ENCODE measurements around the gene UCN.
A peak's percentile ranks its signal among the peaks of the same experiment; 100 is the strongest.

Gene UCN

GRCh38 chr2:27262379-27263286, 45.6 kb downstream of the UCN start, which contains the start of gene SLC30A3:
SLC30A3 (minus strand) TSS chr2:27263047; CDS start chr2:27262906, 141 bp downstream.
- DNase-seq (ENCODE audit: low read depth in 2 of 3, low spot score in 1 of 3), result peak; percentile 51 to 73 (median 54)

- no peak for DNase-seq (ENCODE audit: low read depth in 2 of 3, low spot score in 1 of 3)
Observed at GRCh38 chr2:27261926-27262298, 46.3 kb downstream of the UCN start.

- no peak for DNase-seq (ENCODE audit: low read depth in 2 of 3, low spot score in 1 of 3)
Observed at GRCh38 chr2:27261241-27261925, 46.9 kb downstream of the UCN start.

- DNase-seq (ENCODE audit: low read depth in 2 of 3, low spot score in 1 of 3), result no peak
Observed at GRCh38 chr2:27258051-27258450, 50.2 kb downstream of the UCN start.

Measured in stimulated activated CD4-positive, alpha-beta T cell treated with anti-CD3 and anti-CD28 coated beads, Interleukin-12 subunit alpha, Interleukin-12 subunit beta, amount 100 ng/mL, for 48 hours (primary cell).